ENCODE results near the gene PFKFB3.

GRCh38 chr10:6297951-6298381 lies 95.2 kb downstream of the PFKFB3 start:
- TF ChIP-seq FOS (IDR thresholded peaks at IDR 0.05; ENCODE audit: low read depth, low read length) (no peak), CTCF (conservative IDR thresholded peaks at IDR 0.05; ENCODE audit: low read depth, low read length) (no peak), POLR2A (IDR thresholded peaks at IDR 0.05; ENCODE audit: low read depth, low read length) (no peak), RFX5 (IDR thresholded peaks at IDR 0.05; ENCODE audit: low read depth, low read length) (no peak)
